Measurements from ENCODE around the gene PLEKHA3. TPM values are rescaled to one million over a fixed set of nuclear protein-coding genes. Genes with fewer than 3 reads are reported as not detected.
"Not testable (repeated sequence)": the region's sequence is repeated elsewhere in the genome, so short reads cannot be mapped to it uniquely, and the experiment has no call there.

The PLEKHA3 gene
- total RNA-seq, 2 experiments from 2014 or later: 28.9 to 29.4 TPM

- DNase-seq (no peak), ATAC-seq (ENCODE audit: low read depth) (no peak)
- H3K36me3 Mint-ChIP-seq: peaks cover 7% of the 10 kb centered on the region
- POLR2A ChIA-PET: no interaction called here
- H3K27ac Mint-ChIP-seq: no peak overlapping the region
- no peak overlapping the region for H3K4me3 Mint-ChIP-seq
- H3K4me1 Mint-ChIP-seq: peaks cover 25% of the 10 kb centered on the region
- H3K27me3 Mint-ChIP-seq: no peaks in the 10 kb centered on the region
- H3K9me3 Mint-ChIP-seq: no peaks in the 10 kb centered on the region
These were observed 41.3 kb downstream of the PLEKHA3 start for GRCh38 chr2:178521304-178522150.

GRCh38 chr2:178522950-178523595 lies 42.8 kb downstream of the PLEKHA3 start:
- H3K9me3 Mint-ChIP-seq: no peaks in the 10 kb centered on the region
- no peaks in the 10 kb centered on the region for H3K27me3 Mint-ChIP-seq
- peak overlapping the region; percentile 90 for H3K27ac Mint-ChIP-seq
- ATAC-seq (ENCODE audit: low read depth) (peak; percentile 96), DNase-seq (peak; percentile 83)
- peaks cover 27% of the 10 kb centered on the region for H3K4me1 Mint-ChIP-seq
- H3K4me3 Mint-ChIP-seq: peak overlapping the region; percentile 94
- POLR2A ChIA-PET: interaction anchor here (0.5 to 2.5 kb wide), 3 partner anchors 72 to 108 kb away, joined by 4 to 12 read pairs (median 5); partner anchors contain the start of genes PJVK and PRKRA
- peaks cover 8% of the 10 kb centered on the region for H3K36me3 Mint-ChIP-seq

- H3K9me3 Mint-ChIP-seq: no peaks in the 10 kb centered on the region
- peak overlapping the region; percentile 94 for H3K4me3 Mint-ChIP-seq
- no peak for DNase-seq
- ATAC-seq (ENCODE audit: low read depth): peak; percentile 4
- peak overlapping the region; percentile 90 for H3K27ac Mint-ChIP-seq
- no peaks in the 10 kb centered on the region for H3K27me3 Mint-ChIP-seq
- POLR2A ChIA-PET: interaction anchor here (0.5 to 2.5 kb wide), 3 partner anchors 73 to 109 kb away, joined by 4 to 12 read pairs (median 5); partner anchors contain the start of genes PJVK and PRKRA
- H3K4me1 Mint-ChIP-seq: peaks cover 28% of the 10 kb centered on the region
- H3K36me3 Mint-ChIP-seq: peaks cover 6% of the 10 kb centered on the region
These were observed 43.4 kb downstream of the PLEKHA3 start for GRCh38 chr2:178523596-178524134.

- H3K4me3 Mint-ChIP-seq; H3K9me3 Mint-ChIP-seq; H3K27ac Mint-ChIP-seq; H3K27me3 Mint-ChIP-seq; POLR2A ChIA-PET; ATAC-seq (ENCODE audit: low read depth); H3K36me3 Mint-ChIP-seq; DNase-seq: not testable (repeated sequence)
- peaks cover 28% of the 10 kb centered on the region for H3K4me1 Mint-ChIP-seq
These were observed 44.8 kb downstream of the PLEKHA3 start for GRCh38 chr2:178525010-178525409.

GRCh38 chr2:178525460-178525859 lies 45.2 kb downstream of the PLEKHA3 start:
- H3K27ac Mint-ChIP-seq; H3K27me3 Mint-ChIP-seq; ATAC-seq (ENCODE audit: low read depth); H3K9me3 Mint-ChIP-seq; DNase-seq; H3K36me3 Mint-ChIP-seq; POLR2A ChIA-PET; H3K4me3 Mint-ChIP-seq: not testable (repeated sequence)
- H3K4me1 Mint-ChIP-seq: peaks cover 30% of the 10 kb centered on the region

GRCh38 chr2:178526256-178526655 lies 46.0 kb downstream of the PLEKHA3 start:
- ATAC-seq (ENCODE audit: low read depth): no peak

GRCh38 chr2:178527592-178527991 lies 47.3 kb downstream of the PLEKHA3 start:
- no peak overlapping the region for H3K27ac Mint-ChIP-seq
- POLR2A ChIA-PET: no interaction called here
- ATAC-seq (ENCODE audit: low read depth): no peak

More at GRCh38 chr2:178526256-178526655, 46.0 kb downstream of the PLEKHA3 start:
- POLR2A ChIA-PET: no interaction called here
- Mint-ChIP-seq H3K27ac (no peak overlapping the region), H3K4me1 (peaks cover 33% of the 10 kb centered on the region), H3K4me3 (no peak overlapping the region), H3K9me3 (no peaks in the 10 kb centered on the region), H3K36me3 (peaks cover 13% of the 10 kb centered on the region), H3K27me3 (no peaks in the 10 kb centered on the region)
- DNase-seq: no peak

GRCh38 chr2:178528647-178529046 lies 48.4 kb downstream of the PLEKHA3 start:
- Mint-ChIP-seq H3K36me3 (peaks cover 28% of the 10 kb centered on the region), H3K4me3 (no peak overlapping the region), H3K27ac (no peak overlapping the region), H3K4me1 (peaks cover 24% of the 10 kb centered on the region), H3K27me3 (no peaks in the 10 kb centered on the region), H3K9me3 (no peaks in the 10 kb centered on the region)
- DNase-seq: no peak
- no peak for ATAC-seq (ENCODE audit: low read depth)
- POLR2A ChIA-PET: no interaction called here

More at GRCh38 chr2:178527592-178527991, 47.3 kb downstream of the PLEKHA3 start:
- Mint-ChIP-seq H3K4me3 (no peak overlapping the region), H3K9me3 (no peaks in the 10 kb centered on the region), H3K27me3 (no peaks in the 10 kb centered on the region), H3K36me3 (peaks cover 21% of the 10 kb centered on the region), H3K4me1 (peaks cover 27% of the 10 kb centered on the region)
- DNase-seq: no peak

GRCh38 chr2:178529194-178529593 lies 48.9 kb downstream of the PLEKHA3 start:
- H3K4me3 Mint-ChIP-seq: no peak overlapping the region
- ATAC-seq (ENCODE audit: low read depth) (no peak), DNase-seq (no peak)
- peaks cover 21% of the 10 kb centered on the region for H3K4me1 Mint-ChIP-seq
- POLR2A ChIA-PET: no interaction called here
- peaks cover 2% of the 10 kb centered on the region for H3K9me3 Mint-ChIP-seq
- no peaks in the 10 kb centered on the region for H3K27me3 Mint-ChIP-seq
- H3K27ac Mint-ChIP-seq: no peak overlapping the region
- peaks cover 34% of the 10 kb centered on the region for H3K36me3 Mint-ChIP-seq

- ATAC-seq (ENCODE audit: low read depth) (no peak), DNase-seq (no peak)
- Mint-ChIP-seq H3K9me3 (peaks cover 2% of the 10 kb centered on the region), H3K27ac (no peak overlapping the region), H3K4me1 (peaks cover 19% of the 10 kb centered on the region), H3K27me3 (no peaks in the 10 kb centered on the region), H3K36me3 (peaks cover 43% of the 10 kb centered on the region), H3K4me3 (no peak overlapping the region)
- POLR2A ChIA-PET: no interaction called here
These were observed 49.9 kb downstream of the PLEKHA3 start for GRCh38 chr2:178530131-178530530.

- Mint-ChIP-seq H3K9me3 (peaks cover 2% of the 10 kb centered on the region), H3K4me3 (no peak overlapping the region), H3K4me1 (peaks cover 16% of the 10 kb centered on the region), H3K36me3 (peaks cover 47% of the 10 kb centered on the region), H3K27ac (no peak overlapping the region), H3K27me3 (no peaks in the 10 kb centered on the region)
- DNase-seq (no peak), ATAC-seq (ENCODE audit: low read depth) (peak; percentile 74)
- POLR2A ChIA-PET: no interaction called here
These were observed 50.4 kb downstream of the PLEKHA3 start for GRCh38 chr2:178530625-178531142.

- H3K4me3 Mint-ChIP-seq: no peak overlapping the region
- POLR2A ChIA-PET: no interaction called here
- ATAC-seq (ENCODE audit: low read depth) (no peak), DNase-seq (no peak)
- H3K4me1 Mint-ChIP-seq: peaks cover 12% of the 10 kb centered on the region
- no peaks in the 10 kb centered on the region for H3K27me3 Mint-ChIP-seq
- H3K36me3 Mint-ChIP-seq: peaks cover 49% of the 10 kb centered on the region
- H3K27ac Mint-ChIP-seq: no peak overlapping the region
- peaks cover 2% of the 10 kb centered on the region for H3K9me3 Mint-ChIP-seq
These were observed 50.9 kb downstream of the PLEKHA3 start for GRCh38 chr2:178531168-178531567.

GRCh38 chr2:178536037-178536436 lies 55.8 kb downstream of the PLEKHA3 start:
- H3K27me3 Mint-ChIP-seq: no peaks in the 10 kb centered on the region

More at GRCh38 chr2:178536037-178536436, 55.8 kb downstream of the PLEKHA3 start:
- peaks cover 6% of the 10 kb centered on the region for H3K4me1 Mint-ChIP-seq
- H3K4me3 Mint-ChIP-seq: no peak overlapping the region
- peaks cover 2% of the 10 kb centered on the region for H3K9me3 Mint-ChIP-seq
- H3K36me3 Mint-ChIP-seq: peaks cover 66% of the 10 kb centered on the region
- no peak for ATAC-seq (ENCODE audit: low read depth)
- no peak overlapping the region for H3K27ac Mint-ChIP-seq
- no peak for DNase-seq
- POLR2A ChIA-PET: no interaction called here

All from activated naive CD8-positive, alpha-beta T cell treated with anti-CD3 and anti-CD28 coated beads, Interleukin-2, amount 10 ng/mL, durations not matched to agents 7 days and 5 days (primary cell).